ENCODE results near the gene CDK17.

GRCh38 chr12:96285158-96285557 is 115.1 kb downstream of the CDK17 start:
- TF ChIP-seq SUZ12 (IDR thresholded peaks at IDR 0.05; ENCODE audit: extremely low read depth, insufficient read depth, insufficient read length) (no peak), ZNF274 (IDR thresholded peaks at IDR 0.05; ENCODE audit: low read depth, low read length) (no peak), YY1 (IDR thresholded peaks at IDR 0.05; ENCODE audit: insufficient read depth, insufficient read length) (no peak)

Data from NT2/D1 (cell line).